Erythroblast (primary cell): Measurements from ENCODE around the gene TSGA10.

Experiments
- GATA1 ChIP-seq: IDR thresholded peaks from 2 replicates; pipeline ENCODE4 v1.6.1; 2011; ENCODE audit warnings: low read depth, mild to moderate bottlenecking, control low read depth, low read length, moderate library complexity
- POLR2A ChIP-seq: IDR thresholded peaks from 2 replicates; pipeline ENCODE4 v1.6.1; 2011; ENCODE audit warnings: mild to moderate bottlenecking, low read length

GRCh38 chr2:99086385-99086784, 68.4 kb downstream of the TSGA10 start:
- TF ChIP-seq POLR2A (no peak), GATA1 (no peak)
